AG04450 (cell line): ENCODE results near the gene C10orf53. TPM values are rescaled to one million over a fixed set of nuclear protein-coding genes. Genes with fewer than 3 reads are reported as not detected.

Experiments
- CTCF ChIA-PET: fragments of 300-600, 350-600 bp; formaldehyde crosslinking; extraction: SDS; loops from one replicate; lab custom pipeline; 2022; ENCODE audit warnings: antibody characterized with exemption, inconsistent platforms; lab: Charles Lee
- POLR2A ChIA-PET: fragments of 350-600 bp; formaldehyde crosslinking; extraction: SDS; loops from one replicate; lab custom pipeline; 2021; ENCODE audit warnings: antibody characterized with exemption, inconsistent platforms; lab: Yijun Ruan, JAX
- DNase-seq: peaks from one replicate; pipeline ENCODE4 v3.0.0-alpha.2; 2011; ENCODE audit warnings: low read depth, low spot score
- H3K27ac ChIP-seq: one replicate; pipeline ENCODE4 v1.5.1; 2012; ENCODE audit warnings: low read depth, low read length, control low read depth
- H3K27me3 ChIP-seq: one replicate; pipeline ENCODE4 v1.6.0; 2012; ENCODE audit warnings: low read length; ENCODE audit not compliant: control insufficient read depth, insufficient read depth
- H3K4me3 ChIP-seq: 2 replicates; pipeline ENCODE4 v1.5.1; 2011; ENCODE audit warnings: mild to moderate bottlenecking, low read depth, low read length, control low read depth
- H3K9me3 ChIP-seq: 2 replicates; pipeline ENCODE4 v1.5.1; 2012; ENCODE audit warnings: low read length; ENCODE audit not compliant: control insufficient read depth, insufficient read depth
- CTCF ChIP-seq: IDR thresholded peaks from 2 replicates; pipeline ENCODE4 v1.5.1; 2011; ENCODE audit warnings: low read depth, low read length, control low read depth, inconsistent platforms
- polyA minus RNA-seq: library from RNA; depleted of rRNA, polyadenylated mRNA; stranded (reverse); fragments of >200 nt; gene quantifications from 2 replicates; pipeline ENCODE4 v1.2.3, GENCODE V29; 2011; rRNA and poly(A)+ RNA removed
- polyA plus RNA-seq: library from polyadenylated mRNA; depleted of rRNA; stranded (reverse); fragments of >200 nt; gene quantifications from 2 replicates; pipeline ENCODE4 v1.2.3, GENCODE V29; 2011; rRNA removed

Gene C10orf53
- not detected in 2 replicates for polyA plus RNA-seq
- not detected in 2 replicates for polyA minus RNA-seq

GRCh38 chr10:49679480-49679893, at the start of gene C10orf53:
C10orf53 (plus strand) TSS chr10:49679651; CDS start chr10:49679698, 47 bp downstream.
- CTCF ChIA-PET = no interaction called here
- POLR2A ChIA-PET = no interaction called here
- DNase-seq = no peak

GRCh38 chr10:49631975-49632374, 47.5 kb upstream of the C10orf53 start:
- Histone ChIP-seq H3K27ac (no peak overlapping the region), H3K27me3 (peaks cover 13% of the 10 kb centered on the region), H3K9me3 (no peaks in the 10 kb centered on the region; the same call in 1 of the 2 replicates), H3K4me3 (no peak overlapping the region)
- POLR2A ChIA-PET = no interaction called here
- CTCF ChIA-PET = no interaction called here
- DNase-seq = no peak
- no peak for TF ChIP-seq CTCF

More at GRCh38 chr10:49679480-49679893, at the start of gene C10orf53:
- Histone ChIP-seq H3K27me3 (no peaks in the 10 kb centered on the region), H3K9me3 (peaks cover 3% of the 10 kb centered on the region; the same call in 1 of the 2 replicates), H3K27ac (no peak within 1 kb of the TSS), H3K4me3 (peak within 1 kb of the TSS; percentile 26; the same call in 1 of the 2 replicates)
- no peak for TF ChIP-seq CTCF

DNA sequence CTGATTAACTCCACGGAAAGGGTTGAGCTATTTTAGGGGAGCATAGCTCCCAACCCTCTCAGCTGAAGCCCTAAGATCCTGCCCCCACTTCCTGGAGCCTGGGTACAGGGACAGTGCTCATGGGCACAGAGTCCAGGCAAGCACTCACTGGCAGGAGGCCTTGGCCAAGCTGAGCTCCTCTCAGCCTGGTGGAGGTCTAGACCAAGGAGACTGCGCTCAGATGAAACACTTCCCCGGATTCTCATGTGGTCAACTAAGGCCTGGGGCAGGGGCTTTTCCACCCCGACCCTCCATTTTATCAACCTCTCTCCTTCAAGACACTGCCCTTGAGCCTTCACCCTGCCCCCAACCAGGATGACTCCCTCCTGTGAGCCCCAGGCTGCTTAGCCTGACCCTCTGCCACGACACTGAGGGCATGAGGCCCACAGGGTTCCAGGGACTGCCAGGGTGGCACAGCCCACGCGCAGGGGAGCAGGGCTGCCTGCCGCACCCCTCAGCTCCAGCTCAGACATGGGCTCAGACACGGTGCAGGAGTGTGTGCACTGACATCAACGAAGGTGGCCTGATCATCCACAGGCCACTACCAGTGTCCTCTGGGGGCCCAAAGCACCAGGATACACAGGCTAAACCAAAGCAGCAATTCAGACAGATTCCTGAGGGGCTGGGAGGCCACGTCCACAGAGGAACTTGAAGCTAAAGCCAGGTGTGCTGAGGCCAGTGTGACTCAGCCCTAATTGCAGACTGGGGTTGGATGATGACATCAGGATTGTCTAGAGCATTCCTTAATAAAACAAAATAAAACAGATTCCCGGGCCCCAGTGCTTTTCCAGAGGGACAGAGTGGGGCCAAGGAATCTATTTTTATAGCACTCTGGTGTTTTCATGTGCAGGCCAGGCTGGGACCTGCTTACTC, 46.8 kb upstream of the C10orf53 start:
- Histone ChIP-seq H3K9me3 (no peaks in the 10 kb centered on the region; the same call in 1 of the 2 replicates), H3K27me3 (peaks cover 13% of the 10 kb centered on the region), H3K27ac (no peak overlapping the region), H3K4me3 (no peak overlapping the region)
- DNase-seq = no peak
- POLR2A ChIA-PET = no interaction called here
- no peak for TF ChIP-seq CTCF
- CTCF ChIA-PET = no interaction called here

- Histone ChIP-seq H3K4me3 (no peak overlapping the region), H3K27ac (no peak overlapping the region), H3K9me3 (no peaks in the 10 kb centered on the region), H3K27me3 (peaks cover 14% of the 10 kb centered on the region)
- POLR2A ChIA-PET = no interaction called here
- CTCF ChIA-PET = no interaction called here
- no peak for DNase-seq
- TF ChIP-seq CTCF = no peak
These were observed 46.0 kb upstream of the C10orf53 start for GRCh38 chr10:49633327-49634068.
